ENCODE measurements around the gene SLCO3A1.

GRCh38 chr15:92163641-92164040 is 310.1 kb downstream of the SLCO3A1 start:
- TF ChIP-seq, protein P1, sequence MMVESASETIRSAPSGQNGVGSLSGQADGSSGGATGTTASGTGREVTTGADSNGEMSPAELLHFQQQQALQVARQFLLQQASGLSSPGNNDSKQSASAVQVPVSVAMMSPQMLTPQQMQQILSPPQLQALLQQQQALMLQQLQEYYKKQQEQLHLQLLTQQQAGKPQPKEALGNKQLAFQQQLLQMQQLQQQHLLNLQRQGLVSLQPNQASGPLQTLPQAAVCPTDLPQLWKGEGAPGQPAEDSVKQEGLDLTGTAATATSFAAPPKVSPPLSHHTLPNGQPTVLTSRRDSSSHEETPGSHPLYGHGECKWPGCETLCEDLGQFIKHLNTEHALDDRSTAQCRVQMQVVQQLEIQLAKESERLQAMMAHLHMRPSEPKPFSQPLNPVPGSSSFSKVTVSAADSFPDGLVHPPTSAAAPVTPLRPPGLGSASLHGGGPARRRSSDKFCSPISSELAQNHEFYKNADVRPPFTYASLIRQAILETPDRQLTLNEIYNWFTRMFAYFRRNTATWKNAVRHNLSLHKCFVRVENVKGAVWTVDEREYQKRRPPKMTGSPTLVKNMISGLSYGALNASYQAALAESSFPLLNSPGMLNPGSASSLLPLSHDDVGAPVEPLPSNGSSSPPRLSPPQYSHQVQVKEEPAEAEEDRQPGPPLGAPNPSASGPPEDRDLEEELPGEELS (CRISPR knock-in tag; IDR thresholded peaks at IDR 0.05) = no peak
- TF ChIP-seq NR2C2 (CRISPR knock-in tag; IDR thresholded peaks at IDR 0.05) = no peak
